Suprapubic skin (tissue), 4 donors: ENCODE results near the gene HMCN1.

Source experiments
- EP300 ChIP-seq: sonication (generic); formaldehyde crosslinking; IDR thresholded peaks from one replicate; pipeline ENCODE4 v1.6.1; 2017; ENCODE audit warnings: antibody characterized with exemption
- POLR2A ChIP-seq, 2 donors: fragments of 450-650 bp; IDR thresholded peaks; one replicate each; pipeline ENCODE4 v1.6.1; 2017; ENCODE audit warnings: antibody characterized with exemption in 2 of 2, mild to moderate bottlenecking in 2 of 2, moderate library complexity in 2 of 2
- POLR2AphosphoS5 ChIP-seq, 3 donors: sonication (generic); formaldehyde crosslinking; IDR thresholded peaks; one replicate each; pipeline ENCODE4 v1.6.1; 2017; ENCODE audit warnings: antibody characterized with exemption in 3 of 3
- TF ChIP-seq, protein P1 (sequence below), 2 donors: fragments of 200-600 bp in 1 of 2; fragments of 450-650 bp in 1 of 2; sonication (generic) in 1 of 2; IDR thresholded peaks; one replicate each; pipeline ENCODE4 v1.5.1; 2016 to 2019; ENCODE audit warnings: antibody characterized with exemption in 2 of 2, mild to moderate bottlenecking in 1 of 2, moderate library complexity in 1 of 2

DNA sequence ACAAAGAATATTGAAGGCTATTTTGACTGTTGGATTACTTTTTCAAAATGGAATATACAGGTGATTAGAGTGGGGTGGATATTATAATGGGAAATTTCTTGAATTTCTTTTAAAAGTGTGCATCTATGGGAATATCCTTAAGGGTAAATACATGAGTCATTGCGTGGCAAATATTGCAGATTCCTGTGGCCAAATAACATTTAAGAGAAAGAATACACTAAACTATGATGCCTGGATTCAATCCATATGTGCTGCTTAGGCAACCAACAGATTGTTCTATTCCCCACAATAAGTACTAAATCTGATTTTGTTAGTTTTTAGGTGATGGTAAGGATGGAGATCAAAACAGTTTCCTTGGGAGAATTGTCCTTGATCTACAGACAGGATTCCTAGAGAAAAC is 119.5 kb downstream of the HMCN1 start:
- TF ChIP-seq, protein P1, sequence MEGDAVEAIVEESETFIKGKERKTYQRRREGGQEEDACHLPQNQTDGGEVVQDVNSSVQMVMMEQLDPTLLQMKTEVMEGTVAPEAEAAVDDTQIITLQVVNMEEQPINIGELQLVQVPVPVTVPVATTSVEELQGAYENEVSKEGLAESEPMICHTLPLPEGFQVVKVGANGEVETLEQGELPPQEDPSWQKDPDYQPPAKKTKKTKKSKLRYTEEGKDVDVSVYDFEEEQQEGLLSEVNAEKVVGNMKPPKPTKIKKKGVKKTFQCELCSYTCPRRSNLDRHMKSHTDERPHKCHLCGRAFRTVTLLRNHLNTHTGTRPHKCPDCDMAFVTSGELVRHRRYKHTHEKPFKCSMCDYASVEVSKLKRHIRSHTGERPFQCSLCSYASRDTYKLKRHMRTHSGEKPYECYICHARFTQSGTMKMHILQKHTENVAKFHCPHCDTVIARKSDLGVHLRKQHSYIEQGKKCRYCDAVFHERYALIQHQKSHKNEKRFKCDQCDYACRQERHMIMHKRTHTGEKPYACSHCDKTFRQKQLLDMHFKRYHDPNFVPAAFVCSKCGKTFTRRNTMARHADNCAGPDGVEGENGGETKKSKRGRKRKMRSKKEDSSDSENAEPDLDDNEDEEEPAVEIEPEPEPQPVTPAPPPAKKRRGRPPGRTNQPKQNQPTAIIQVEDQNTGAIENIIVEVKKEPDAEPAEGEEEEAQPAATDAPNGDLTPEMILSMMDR (IDR thresholded peaks at IDR 0.05), result no peak
- TF ChIP-seq POLR2A (IDR thresholded peaks at IDR 0.05), result no peak
- no peak for TF ChIP-seq POLR2AphosphoS5 (IDR thresholded peaks at IDR 0.05)
- no peak for TF ChIP-seq EP300
